Activated CD4-positive, alpha-beta T cell treated with anti-CD3 and anti-CD28 coated beads, Interleukin-2, amount 10 ng/mL, durations not matched to agents 24 days and 14 days (primary cell): Measurements from ENCODE around the gene NTNG2. TPM values are rescaled to one million over a fixed set of nuclear protein-coding genes. Genes with fewer than 3 reads are reported as not detected.

ENCODE experiments used
- DNase-seq: peaks from one replicate; pipeline ENCODE4 v3.0.0; 2022
- H3K27ac Mint-ChIP-seq: one replicate; pipeline ENCODE4 v1.8.0; 2022; ENCODE audit warnings: mild to moderate bottlenecking, mixed read lengths
- H3K27me3 Mint-ChIP-seq: one replicate; pipeline ENCODE4 v1.8.0; 2022; ENCODE audit warnings: mixed read lengths
- H3K36me3 Mint-ChIP-seq: one replicate; pipeline ENCODE4 v1.8.0; 2022; ENCODE audit warnings: low read depth, mild to moderate bottlenecking, mixed read lengths
- H3K4me1 Mint-ChIP-seq: one replicate; pipeline ENCODE4 v1.8.0; 2021; ENCODE audit warnings: mixed read lengths
- H3K4me3 Mint-ChIP-seq: one replicate; pipeline ENCODE4 v1.8.0; 2022; ENCODE audit warnings: mild to moderate bottlenecking, moderate library complexity, mixed read lengths
- H3K9me3 Mint-ChIP-seq: one replicate; pipeline ENCODE4 v1.8.0; 2021; ENCODE audit warnings: mixed read lengths
- intact Hi-C: fragments of 100-400 bp; cut with micrococcal nuclease; formaldehyde crosslinking; loops from one replicate; pipeline ENCODE4 v1.15.1; 2023
- total RNA-seq: library from RNA; stranded (reverse); gene quantifications from 2 replicates; pipeline ENCODE4 v1.2.3, GENCODE V29; 2022

Gene NTNG2
- total RNA-seq, 1 donor from 2014 or later = 1.7 TPM

- peak overlapping the region; percentile 95 for H3K4me3 Mint-ChIP-seq
- peak; percentile 87 for DNase-seq
- no peaks in the 10 kb centered on the region for H3K9me3 Mint-ChIP-seq
- peaks cover 8% of the 10 kb centered on the region for H3K4me1 Mint-ChIP-seq
- intact Hi-C loops = loop anchor here (1.0 to 10.0 kb wide), 2 partner anchors 163 to 737 kb away; partner anchors contain the start of genes MED27 and POMT1
- H3K27me3 Mint-ChIP-seq = peaks cover 32% of the 10 kb centered on the region
- no peaks in the 10 kb centered on the region for H3K36me3 Mint-ChIP-seq
- H3K27ac Mint-ChIP-seq = peak overlapping the region; percentile 82
Observed at GRCh38 chr9:132241840-132242620, 80.2 kb downstream of the NTNG2 start.

DNA sequence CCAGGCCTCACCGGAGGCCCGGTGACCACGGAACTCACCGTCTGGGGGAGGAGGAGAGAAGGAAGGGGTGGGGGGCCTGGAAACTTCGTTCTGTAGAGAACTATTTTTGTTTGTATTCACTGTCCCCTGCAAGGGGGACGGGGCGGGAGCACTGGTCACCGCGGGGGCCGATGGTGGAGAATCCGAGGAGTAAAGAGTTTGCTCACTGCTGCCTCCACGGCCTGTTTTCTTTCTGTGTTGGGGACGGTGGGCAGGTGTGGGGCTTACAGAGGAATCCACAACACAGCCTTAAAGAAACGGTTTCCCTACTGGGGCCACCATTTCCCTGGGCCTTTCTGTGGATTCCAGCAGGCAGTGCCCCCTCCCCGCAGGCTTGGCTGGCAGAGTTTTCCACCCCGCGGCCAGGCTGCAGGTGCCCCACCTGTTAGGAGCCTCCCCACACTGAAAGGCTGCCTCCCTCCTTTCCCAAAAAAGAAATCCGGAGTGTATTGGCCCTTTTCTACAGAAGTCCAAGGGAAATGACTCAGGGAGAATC, 80.8 kb downstream of the NTNG2 start:
- Mint-ChIP-seq H3K36me3 (no peaks in the 10 kb centered on the region), H3K4me1 (peaks cover 8% of the 10 kb centered on the region), H3K9me3 (no peaks in the 10 kb centered on the region), H3K27ac (peak overlapping the region; percentile 82), H3K4me3 (peak overlapping the region; percentile 95), H3K27me3 (peaks cover 35% of the 10 kb centered on the region)
- peak; percentile 63 for DNase-seq
- intact Hi-C loops = loop anchor here (10.0 kb wide), 1 partner anchor 738 kb away; the partner anchor contains the start of gene POMT1

- Mint-ChIP-seq H3K9me3 (no peaks in the 10 kb centered on the region), H3K27me3 (peaks cover 39% of the 10 kb centered on the region), H3K4me3 (peak overlapping the region; percentile 95), H3K27ac (no peak overlapping the region), H3K4me1 (peaks cover 8% of the 10 kb centered on the region), H3K36me3 (no peaks in the 10 kb centered on the region)
- DNase-seq = no peak
- intact Hi-C loops = loop anchor here (10.0 kb wide), 1 partner anchor 739 kb away; the partner anchor contains the start of gene POMT1
Observed at GRCh38 chr9:132243156-132244074, 81.6 kb downstream of the NTNG2 start.

DNA sequence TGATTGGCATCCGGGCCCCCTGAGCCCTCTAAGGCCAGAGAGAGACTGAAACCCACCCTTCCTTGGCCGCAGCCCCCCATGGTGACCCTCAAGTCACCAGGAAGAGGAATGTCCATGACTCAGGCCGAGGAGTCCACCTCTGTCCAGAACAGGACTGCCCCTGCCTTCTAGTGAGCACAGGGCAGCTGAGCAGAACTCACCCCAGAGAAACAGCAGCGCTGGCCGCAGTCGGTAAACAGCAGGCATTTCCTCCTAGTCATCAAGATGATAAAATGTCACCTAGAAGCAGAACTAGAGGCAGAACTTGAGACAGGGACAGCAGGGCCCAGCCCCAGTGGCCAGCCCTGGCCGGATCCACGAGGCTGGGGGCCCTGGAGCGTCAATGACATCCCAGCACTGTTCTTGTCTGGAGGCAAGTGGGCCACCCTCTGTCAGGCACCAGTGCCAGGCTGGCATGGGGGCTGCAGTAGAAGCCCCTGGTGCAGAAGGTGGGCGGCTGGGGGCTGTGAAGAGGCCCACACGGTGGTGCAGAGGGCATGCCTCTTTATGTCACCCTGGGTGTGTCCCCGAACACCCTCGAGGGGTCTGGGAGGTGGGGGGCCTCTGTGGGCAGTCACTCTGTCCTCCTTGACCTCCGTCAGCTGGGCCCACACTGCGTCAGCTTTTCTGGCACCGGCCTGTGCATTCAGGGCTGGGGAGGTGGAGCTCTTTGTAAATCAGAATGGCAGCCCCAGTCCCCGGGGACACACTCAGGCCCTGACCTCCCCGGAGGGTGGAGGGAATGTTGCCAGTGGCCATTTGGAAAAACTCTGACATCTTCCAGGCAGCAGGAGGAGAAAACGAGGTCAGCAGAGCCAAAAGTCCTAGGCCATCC, 83.0 kb downstream of the NTNG2 start:
- Mint-ChIP-seq H3K36me3 (no peaks in the 10 kb centered on the region), H3K4me1 (peaks cover 8% of the 10 kb centered on the region), H3K27ac (no peak overlapping the region), H3K4me3 (no peak overlapping the region), H3K27me3 (peaks cover 33% of the 10 kb centered on the region), H3K9me3 (no peaks in the 10 kb centered on the region)
- DNase-seq = no peak
- intact Hi-C loops = loop anchor here (10.0 kb wide), 1 partner anchor 740 kb away; the partner anchor contains the start of gene POMT1

- H3K9me3 Mint-ChIP-seq = no peaks in the 10 kb centered on the region
- H3K36me3 Mint-ChIP-seq = no peaks in the 10 kb centered on the region
- H3K27ac Mint-ChIP-seq = no peak overlapping the region
- H3K27me3 Mint-ChIP-seq = peaks cover 33% of the 10 kb centered on the region
- H3K4me3 Mint-ChIP-seq = no peak overlapping the region
- intact Hi-C loops = loop anchor here (10.0 kb wide), 1 partner anchor 741 kb away; the partner anchor contains the start of gene POMT1
- H3K4me1 Mint-ChIP-seq = peaks cover 8% of the 10 kb centered on the region
- DNase-seq = no peak
Observed at GRCh38 chr9:132245465-132245864, 83.6 kb downstream of the NTNG2 start.

GRCh38 chr9:132247942-132248341, 86.1 kb downstream of the NTNG2 start:
- Mint-ChIP-seq H3K4me3 (no peak overlapping the region), H3K36me3 (no peaks in the 10 kb centered on the region), H3K9me3 (no peaks in the 10 kb centered on the region), H3K27ac (no peak overlapping the region), H3K27me3 (peaks cover 32% of the 10 kb centered on the region), H3K4me1 (no peaks in the 10 kb centered on the region)
- DNase-seq = no peak
- intact Hi-C loops = loop anchor here (10.0 kb wide), 1 partner anchor 743 kb away; the partner anchor contains the start of gene POMT1

- H3K36me3 Mint-ChIP-seq = no peaks in the 10 kb centered on the region
- H3K27me3 Mint-ChIP-seq = peaks cover 29% of the 10 kb centered on the region
- DNase-seq = no peak
- H3K4me3 Mint-ChIP-seq = no peak overlapping the region
- no peaks in the 10 kb centered on the region for H3K4me1 Mint-ChIP-seq
- no peaks in the 10 kb centered on the region for H3K9me3 Mint-ChIP-seq
- intact Hi-C loops = loop anchor here (10.0 kb wide), 1 partner anchor 744 kb away; the partner anchor contains the start of gene POMT1
- no peak overlapping the region for H3K27ac Mint-ChIP-seq
Observed at GRCh38 chr9:132249123-132249522, 87.3 kb downstream of the NTNG2 start.

GRCh38 chr9:132249690-132250089, 87.8 kb downstream of the NTNG2 start:
- H3K4me1 Mint-ChIP-seq = no peaks in the 10 kb centered on the region
- H3K27ac Mint-ChIP-seq = no peak overlapping the region
- no peak overlapping the region for H3K4me3 Mint-ChIP-seq
- no peaks in the 10 kb centered on the region for H3K9me3 Mint-ChIP-seq
- intact Hi-C loops = loop anchor here (10.0 kb wide), 1 partner anchor 745 kb away; the partner anchor contains the start of gene POMT1
- H3K27me3 Mint-ChIP-seq = peaks cover 25% of the 10 kb centered on the region
- no peaks in the 10 kb centered on the region for H3K36me3 Mint-ChIP-seq
- no peak for DNase-seq

GRCh38 chr9:132250324-132251262, 88.7 kb downstream of the NTNG2 start:
- intact Hi-C loops = no loop called here
- DNase-seq = no peak
- peaks cover 19% of the 10 kb centered on the region for H3K27me3 Mint-ChIP-seq
- no peaks in the 10 kb centered on the region for H3K36me3 Mint-ChIP-seq
- H3K27ac Mint-ChIP-seq = no peak overlapping the region
- H3K4me1 Mint-ChIP-seq = no peaks in the 10 kb centered on the region
- no peak overlapping the region for H3K4me3 Mint-ChIP-seq
- H3K9me3 Mint-ChIP-seq = no peaks in the 10 kb centered on the region

DNA sequence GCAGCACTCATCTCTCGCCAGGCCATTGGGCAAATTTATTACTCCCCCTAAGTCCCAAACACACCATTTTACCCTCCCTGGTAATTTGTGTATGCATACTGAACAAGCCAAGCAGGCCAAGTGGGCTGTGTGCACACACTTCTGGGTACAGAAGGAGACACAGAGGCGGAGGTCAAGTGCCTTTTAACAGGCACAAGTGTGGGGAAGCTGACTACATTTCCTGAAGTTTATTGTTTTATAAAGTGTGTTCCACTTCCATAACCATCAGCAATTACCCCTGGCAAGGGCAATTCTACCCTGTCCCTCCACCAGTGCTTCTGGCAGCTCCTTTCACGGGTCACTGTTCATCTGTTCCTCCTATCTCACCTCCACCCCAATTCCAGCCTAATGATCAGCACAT, 99.0 kb downstream of the NTNG2 start:
- no peaks in the 10 kb centered on the region for H3K9me3 Mint-ChIP-seq
- no peak for DNase-seq
- H3K4me1 Mint-ChIP-seq = peaks cover 7% of the 10 kb centered on the region
- no peak overlapping the region for H3K4me3 Mint-ChIP-seq
- H3K27me3 Mint-ChIP-seq = no peaks in the 10 kb centered on the region
- H3K27ac Mint-ChIP-seq = no peak overlapping the region
- peaks cover 21% of the 10 kb centered on the region for H3K36me3 Mint-ChIP-seq
- intact Hi-C loops = no loop called here

- Mint-ChIP-seq H3K9me3 (no peaks in the 10 kb centered on the region), H3K27me3 (no peaks in the 10 kb centered on the region), H3K27ac (no peak overlapping the region), H3K4me1 (peaks cover 2% of the 10 kb centered on the region), H3K36me3 (peaks cover 51% of the 10 kb centered on the region), H3K4me3 (no peak overlapping the region)
- no peak for DNase-seq
- intact Hi-C loops = no loop called here
Observed at GRCh38 chr9:132266017-132266416, 104.2 kb downstream of the NTNG2 start.

GRCh38 chr9:132267660-132268059, 105.8 kb downstream of the NTNG2 start:
- no peak overlapping the region for H3K27ac Mint-ChIP-seq
- H3K36me3 Mint-ChIP-seq = peaks cover 52% of the 10 kb centered on the region
- no peaks in the 10 kb centered on the region for H3K27me3 Mint-ChIP-seq
- peaks cover 2% of the 10 kb centered on the region for H3K4me1 Mint-ChIP-seq
- DNase-seq = no peak
- H3K4me3 Mint-ChIP-seq = no peak overlapping the region
- intact Hi-C loops = no loop called here
- no peaks in the 10 kb centered on the region for H3K9me3 Mint-ChIP-seq
